HG03354 (cell line): ENCODE measurements around the gene NLGN4X.
A peak's percentile ranks its signal among the peaks of the same experiment; 100 is the strongest.

Source experiments
- ATAC-seq: cut with Tn5 transposase; IDR thresholded peaks from one replicate; pipeline ENCODE4 v1.9.1; 2021; ENCODE audit warnings: mild to moderate bottlenecking; ENCODE audit not compliant: unreplicated experiment, poor library complexity, severe bottlenecking

Gene NLGN4X

GRCh38 chrX:6021316-6022091, 207.2 kb downstream of the NLGN4X start:
- peak; percentile 82 for ATAC-seq

GRCh38 chrX:6019076-6019475, 209.6 kb downstream of the NLGN4X start:
- ATAC-seq, result no peak

GRCh38 chrX:6015423-6015822, 213.2 kb downstream of the NLGN4X start:
- ATAC-seq, result no peak

GRCh38 chrX:6012357-6012756, 216.3 kb downstream of the NLGN4X start:
- no peak for ATAC-seq

- ATAC-seq, result no peak
Measured at GRCh38 chrX:6005856-6006255, 222.8 kb downstream of the NLGN4X start.

- ATAC-seq, result no peak
Measured at GRCh38 chrX:6004529-6004928, 224.1 kb downstream of the NLGN4X start.

- ATAC-seq, result no peak
Measured at GRCh38 chrX:6002056-6002455, 226.6 kb downstream of the NLGN4X start.

- no peak for ATAC-seq
Measured at GRCh38 chrX:5998901-5999300, 229.8 kb downstream of the NLGN4X start.

- ATAC-seq, result no peak
Measured at GRCh38 chrX:5998456-5998855, 230.2 kb downstream of the NLGN4X start.

GRCh38 chrX:5991393-5991792, 237.3 kb downstream of the NLGN4X start:
- no peak for ATAC-seq

- no peak for ATAC-seq
Measured at GRCh38 chrX:5979338-5979737, 249.3 kb downstream of the NLGN4X start.

- no peak for ATAC-seq
Measured at GRCh38 chrX:5976332-5976731, 252.3 kb downstream of the NLGN4X start.

GRCh38 chrX:5971300-5971699, 257.4 kb downstream of the NLGN4X start:
- no peak for ATAC-seq

GRCh38 chrX:5965406-5965805, 263.3 kb downstream of the NLGN4X start:
- no peak for ATAC-seq

- ATAC-seq, result no peak
Measured at GRCh38 chrX:5959286-5959685, 269.4 kb downstream of the NLGN4X start.

- no peak for ATAC-seq
Measured at GRCh38 chrX:5958523-5958922, 270.1 kb downstream of the NLGN4X start.

GRCh38 chrX:5957506-5957905, 271.2 kb downstream of the NLGN4X start:
- ATAC-seq, result no peak

- ATAC-seq, result no peak
Measured at GRCh38 chrX:5936438-5936837, 292.2 kb downstream of the NLGN4X start.

GRCh38 chrX:5928224-5928623, 300.4 kb downstream of the NLGN4X start:
- no peak for ATAC-seq

GRCh38 chrX:5916945-5917344, 311.7 kb downstream of the NLGN4X start:
- no peak for ATAC-seq

- ATAC-seq, result no peak
Measured at GRCh38 chrX:5915783-5916182, 312.9 kb downstream of the NLGN4X start.

- no peak for ATAC-seq
Measured at GRCh38 chrX:5907207-5907606, 321.5 kb downstream of the NLGN4X start.
